Measurements from ENCODE around the gene ANO4. TPM values are rescaled to one million over a fixed set of nuclear protein-coding genes. Genes with fewer than 3 reads are reported as not detected.

The ANO4 gene
- polyA plus RNA-seq, 1 donor (not counting 4 experiments of a cell fraction or from before 2014, with no cell fraction given) = 18.1 TPM

- Histone ChIP-seq H2AFZ (ENCODE audit: control insufficient read depth, low read length) (no peak overlapping the region), H4K20me1 (ENCODE audit: control insufficient read depth, extremely low read depth, insufficient read depth, low read length) (no peaks in the 10 kb centered on the region)
Observed at GRCh38 chr12:100830003-100830795, 35.6 kb downstream of the ANO4 start.

GRCh38 chr12:100833282-100833681 lies 38.7 kb downstream of the ANO4 start:
- Histone ChIP-seq H3K27me3 (ENCODE audit: control insufficient read depth, extremely low read depth, insufficient read depth, low read length) (no peaks in the 10 kb centered on the region), H3K9ac (ENCODE audit: control insufficient read depth, extremely low read depth, insufficient read depth, low read length) (no peak overlapping the region), H4K20me1 (ENCODE audit: control insufficient read depth, extremely low read depth, insufficient read depth, low read length) (no peaks in the 10 kb centered on the region), H3K36me3 (ENCODE audit: control insufficient read depth in 2 of 2, extremely low read depth in 1 of 2, insufficient read depth in 2 of 2, low read length in 2 of 2) (no peaks in the 10 kb centered on the region), H3K4me2 (ENCODE audit: control insufficient read depth, extremely low read depth, insufficient read depth, low read depth, low read length) (peak overlapping the region; percentile 16), H3K79me2 (ENCODE audit: control insufficient read depth, insufficient read depth, low read length) (no peaks in the 10 kb centered on the region), H3K4me3 (ENCODE audit: control insufficient read depth in 2 of 3, extremely low read depth in 1 of 3, insufficient read depth in 2 of 3, low read depth in 1 of 3, low read length in 3 of 3) (no peak overlapping the region), H3K27ac (ENCODE audit: control insufficient read depth, insufficient read depth, low read length) (no peak overlapping the region), H3K4me1 (ENCODE audit: control insufficient read depth, extremely low read depth, insufficient read depth, low read length) (peaks cover 26% of the 10 kb centered on the region), H3K9me1 (ENCODE audit: control insufficient read depth, extremely low read depth, insufficient read depth, low read length) (no peaks in the 10 kb centered on the region), H2AFZ (ENCODE audit: control insufficient read depth, low read length) (no peak overlapping the region), H3K9me3 (ENCODE audit: control insufficient read depth, low read depth, low read length) (no peaks in the 10 kb centered on the region)
- DNase-seq (ENCODE audit: low read depth, low spot score) (no peak), FAIRE-seq (peak; percentile 41)
- TF ChIP-seq EZH2 (IDR thresholded peaks at IDR 0.05; ENCODE audit: low read length) (no peak), CTCF (optimal IDR thresholded peaks at IDR 0.05 in 1 of 3, IDR thresholded peaks at IDR 0.05 in 1 of 3, conservative IDR thresholded peaks at IDR 0.05 in 1 of 3; ENCODE audit: extremely low read depth in 1 of 3, insufficient read depth in 2 of 3, low read length in 3 of 3) (no peak)
- dilution Hi-C loops (cut with MboI; ENCODE audit: extremely low pct_ligation_motif_present, low sequenced_read_pairs) = no loop called here

More at GRCh38 chr12:100830003-100830795, 35.6 kb downstream of the ANO4 start:
- H3K9ac ChIP-seq (ENCODE audit: control insufficient read depth, extremely low read depth, insufficient read depth, low read length) = no peak overlapping the region
- FAIRE-seq (no peak), DNase-seq (ENCODE audit: low read depth, low spot score) (no peak)
- no peaks in the 10 kb centered on the region for H3K9me1 ChIP-seq (ENCODE audit: control insufficient read depth, extremely low read depth, insufficient read depth, low read length)
- no peaks in the 10 kb centered on the region for H3K27me3 ChIP-seq (ENCODE audit: control insufficient read depth, extremely low read depth, insufficient read depth, low read length)
- H3K36me3 ChIP-seq (ENCODE audit: control insufficient read depth in 2 of 2, extremely low read depth in 1 of 2, insufficient read depth in 2 of 2, low read length in 2 of 2) = no peaks in the 10 kb centered on the region
- H3K4me2 ChIP-seq (ENCODE audit: control insufficient read depth, extremely low read depth, insufficient read depth, low read depth, low read length) = no peak overlapping the region
- TF ChIP-seq CTCF (optimal IDR thresholded peaks at IDR 0.05 in 1 of 3, IDR thresholded peaks at IDR 0.05 in 1 of 3, conservative IDR thresholded peaks at IDR 0.05 in 1 of 3; ENCODE audit: extremely low read depth in 1 of 3, insufficient read depth in 2 of 3, low read length in 3 of 3) (no peak), EZH2 (IDR thresholded peaks at IDR 0.05; ENCODE audit: low read length) (no peak)
- H3K27ac ChIP-seq (ENCODE audit: control insufficient read depth, insufficient read depth, low read length) = no peak overlapping the region
- H3K4me1 ChIP-seq (ENCODE audit: control insufficient read depth, extremely low read depth, insufficient read depth, low read length) = peaks cover 26% of the 10 kb centered on the region
- H3K79me2 ChIP-seq (ENCODE audit: control insufficient read depth, insufficient read depth, low read length) = no peaks in the 10 kb centered on the region
- H3K9me3 ChIP-seq (ENCODE audit: control insufficient read depth, low read depth, low read length) = no peaks in the 10 kb centered on the region
- dilution Hi-C loops (cut with MboI; ENCODE audit: extremely low pct_ligation_motif_present, low sequenced_read_pairs) = no loop called here
- no peak overlapping the region for H3K4me3 ChIP-seq (ENCODE audit: control insufficient read depth in 2 of 3, extremely low read depth in 1 of 3, insufficient read depth in 2 of 3, low read depth in 1 of 3, low read length in 3 of 3)

All from keratinocyte (primary cell).